GM12872 (cell line): ENCODE data around the gene GGCX.

Source experiments
- TF ChIP-seq, protein P1 (sequence below): IDR thresholded peaks from 3 replicates; pipeline ENCODE4 v1.5.1; 2011; ENCODE audit warnings: low read depth, mild to moderate bottlenecking, low read length, moderate library complexity; ENCODE audit not compliant: insufficient read depth

GGCX gene

DNA sequence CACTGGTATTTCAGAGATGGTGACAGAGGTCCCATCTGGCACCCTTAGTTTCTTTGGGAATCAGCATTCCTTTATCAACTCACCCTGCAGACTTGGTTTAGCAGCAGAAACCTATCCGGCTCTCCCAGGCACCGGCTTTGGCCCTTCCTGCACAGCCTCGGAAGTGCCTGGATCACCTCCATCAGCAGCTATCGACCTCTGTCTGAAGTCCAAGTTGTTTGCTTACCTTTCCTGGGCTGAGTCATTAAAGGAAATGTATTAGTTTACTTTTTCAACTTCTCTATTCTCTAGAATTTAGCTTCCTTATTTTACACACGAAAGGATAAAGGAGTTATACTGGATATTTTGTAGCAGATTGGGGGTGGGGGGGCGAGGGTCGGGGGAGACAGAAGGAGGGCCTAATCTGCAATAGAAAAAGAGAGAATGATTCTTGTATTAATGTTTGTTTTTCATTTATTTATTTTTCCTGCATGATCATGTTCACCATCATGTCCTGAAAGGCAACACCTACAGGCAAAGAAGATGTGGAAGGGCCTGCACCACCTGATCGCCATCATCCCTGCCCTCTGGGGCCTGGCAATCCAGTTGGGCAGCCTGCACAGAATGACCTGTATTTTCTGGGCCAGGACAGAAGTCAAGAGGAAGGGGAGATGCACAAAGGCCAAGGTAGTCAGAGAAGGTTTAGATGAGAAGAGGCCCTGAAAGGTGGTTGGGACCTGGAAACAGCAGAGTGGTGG is 44.5 kb downstream of the GGCX start:
- TF ChIP-seq, protein P1, sequence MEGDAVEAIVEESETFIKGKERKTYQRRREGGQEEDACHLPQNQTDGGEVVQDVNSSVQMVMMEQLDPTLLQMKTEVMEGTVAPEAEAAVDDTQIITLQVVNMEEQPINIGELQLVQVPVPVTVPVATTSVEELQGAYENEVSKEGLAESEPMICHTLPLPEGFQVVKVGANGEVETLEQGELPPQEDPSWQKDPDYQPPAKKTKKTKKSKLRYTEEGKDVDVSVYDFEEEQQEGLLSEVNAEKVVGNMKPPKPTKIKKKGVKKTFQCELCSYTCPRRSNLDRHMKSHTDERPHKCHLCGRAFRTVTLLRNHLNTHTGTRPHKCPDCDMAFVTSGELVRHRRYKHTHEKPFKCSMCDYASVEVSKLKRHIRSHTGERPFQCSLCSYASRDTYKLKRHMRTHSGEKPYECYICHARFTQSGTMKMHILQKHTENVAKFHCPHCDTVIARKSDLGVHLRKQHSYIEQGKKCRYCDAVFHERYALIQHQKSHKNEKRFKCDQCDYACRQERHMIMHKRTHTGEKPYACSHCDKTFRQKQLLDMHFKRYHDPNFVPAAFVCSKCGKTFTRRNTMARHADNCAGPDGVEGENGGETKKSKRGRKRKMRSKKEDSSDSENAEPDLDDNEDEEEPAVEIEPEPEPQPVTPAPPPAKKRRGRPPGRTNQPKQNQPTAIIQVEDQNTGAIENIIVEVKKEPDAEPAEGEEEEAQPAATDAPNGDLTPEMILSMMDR = no peak

DNA sequence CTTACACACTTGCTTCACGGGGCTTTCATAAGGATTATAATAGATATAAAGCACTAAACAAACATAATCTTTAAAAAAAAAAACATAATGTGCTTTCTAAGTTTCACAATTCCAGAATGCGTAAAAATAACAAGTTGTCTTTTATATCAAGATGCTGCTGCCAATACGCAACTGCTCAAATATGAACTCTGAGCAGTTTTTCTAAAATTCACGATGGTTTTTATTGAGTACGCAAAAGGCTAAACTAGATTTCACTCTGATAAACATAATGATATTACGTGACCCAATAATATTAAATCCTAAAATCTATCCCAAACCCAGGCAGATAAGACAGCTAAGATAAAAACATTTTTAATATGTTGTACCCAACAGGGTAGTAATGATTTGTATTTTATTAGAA is 47.0 kb downstream of the GGCX start:
- TF ChIP-seq, protein P1 = no peak

DNA sequence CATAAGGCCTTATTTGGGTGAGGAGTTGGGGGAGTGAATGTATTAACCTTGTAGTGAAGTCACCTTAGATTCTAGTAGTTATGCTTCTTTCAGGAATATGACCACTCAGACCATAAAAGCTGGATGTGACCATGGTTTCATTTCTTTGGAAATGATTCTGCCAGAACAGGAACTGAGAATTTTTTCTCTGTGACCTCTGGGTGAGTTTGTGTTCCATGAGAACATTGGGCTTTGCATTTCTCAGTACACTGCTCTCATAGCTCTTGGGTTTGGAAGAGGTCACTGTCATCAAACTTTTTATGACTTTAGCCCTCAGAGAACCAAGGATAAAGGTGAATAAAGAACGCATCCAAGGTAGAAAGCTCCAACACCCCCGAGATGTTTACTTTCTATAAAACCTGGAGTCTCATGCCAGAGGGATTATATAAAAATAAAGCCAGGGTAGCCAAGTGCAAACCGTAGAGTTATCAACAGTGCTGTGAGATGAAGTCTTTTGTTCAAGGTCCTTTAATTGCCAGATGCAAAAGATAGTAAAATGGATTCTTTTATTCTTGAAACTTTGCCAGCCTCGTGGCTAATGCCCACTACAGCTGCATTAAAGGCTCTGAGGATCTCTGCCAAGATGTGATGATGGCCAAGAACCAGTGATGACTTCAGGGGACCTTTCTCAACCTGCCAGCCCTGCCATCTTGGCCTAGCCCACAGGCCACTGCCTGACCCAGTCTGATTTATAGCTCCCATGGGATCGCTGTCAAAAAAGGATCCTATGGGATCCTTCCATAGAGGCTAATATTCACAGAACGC is 50.1 kb downstream of the GGCX start:
- TF ChIP-seq, protein P1 = no peak

DNA sequence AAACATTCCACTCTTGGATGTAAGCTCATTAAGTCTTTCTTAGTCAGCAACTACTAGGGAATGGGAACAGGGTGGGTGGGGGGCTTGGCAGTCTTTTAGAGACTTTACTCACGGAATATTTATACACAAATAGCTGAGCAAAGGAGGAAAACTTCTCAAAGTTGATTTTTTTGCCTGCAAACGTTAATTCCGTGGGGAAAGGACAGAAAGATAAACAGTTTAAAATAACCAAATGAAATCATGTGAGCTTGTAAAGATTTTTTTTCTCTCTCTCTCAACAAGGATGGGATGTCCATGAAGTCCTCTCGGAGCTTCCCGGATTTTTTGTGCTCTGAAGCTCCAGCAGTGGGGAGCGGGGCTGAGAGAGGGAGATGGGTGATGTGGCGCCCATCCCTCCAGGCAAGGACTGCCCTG is 54.5 kb downstream of the GGCX start:
- TF ChIP-seq, protein P1 = no peak

DNA sequence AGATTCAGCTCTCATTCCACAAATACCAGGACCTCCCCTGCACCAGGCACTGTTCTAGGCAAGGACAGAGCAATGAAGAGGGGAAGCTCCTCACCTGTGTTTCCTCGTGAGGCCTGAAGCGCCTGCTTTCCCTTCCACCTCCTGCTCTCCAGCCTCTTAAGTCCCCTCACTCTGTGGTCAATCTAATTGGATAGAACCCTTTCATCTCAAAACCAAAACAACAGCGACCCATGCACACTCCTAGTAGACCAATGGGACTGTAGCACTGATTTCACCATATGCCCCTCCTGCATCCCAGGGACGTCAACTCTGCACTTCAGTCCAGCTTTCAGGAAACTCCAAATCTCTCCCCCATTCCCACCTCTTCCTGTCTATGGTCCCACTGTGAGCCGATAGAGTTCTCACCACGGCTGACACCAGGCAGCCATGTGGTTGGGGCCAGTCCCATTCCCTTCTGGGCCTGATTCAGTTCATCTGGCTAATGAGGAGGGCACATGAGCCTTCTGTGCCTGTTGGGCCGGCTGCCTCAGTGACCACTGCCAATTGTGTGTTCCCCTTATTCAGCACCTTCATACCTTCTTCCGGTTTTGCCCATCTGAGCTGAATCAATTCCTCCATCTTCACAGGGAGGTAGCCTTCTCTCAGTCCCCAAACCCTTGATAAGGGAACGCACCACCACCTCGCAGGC is 55.6 kb downstream of the GGCX start:
- TF ChIP-seq, protein P1 = no peak

DNA sequence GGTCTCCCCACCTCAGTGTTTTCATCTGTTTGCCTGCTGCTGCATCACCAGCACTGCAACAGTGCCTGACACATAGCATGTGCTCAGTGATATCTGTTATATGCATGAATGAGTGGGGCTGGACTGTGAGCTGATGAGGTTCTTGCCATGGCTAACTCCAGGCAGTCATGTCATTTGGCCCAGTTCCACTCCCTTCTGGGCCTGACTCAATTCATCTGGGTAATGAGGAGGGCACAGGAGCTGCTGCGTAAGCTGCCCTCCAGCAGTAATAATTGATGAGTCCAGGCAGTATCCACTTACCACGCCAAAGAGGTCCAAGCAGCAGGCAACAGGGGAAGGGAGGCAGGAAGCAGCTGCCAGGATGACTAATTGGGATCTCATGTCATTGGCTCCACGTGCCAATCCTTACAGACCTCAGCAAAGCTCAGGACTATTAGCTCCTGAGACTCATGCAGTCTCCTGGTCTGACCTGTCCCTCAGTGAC is 56.5 kb downstream of the GGCX start:
- TF ChIP-seq, protein P1 = no peak
